Activated CD4-positive, alpha-beta memory T cell treated with anti-CD3 and anti-CD28 coated beads for 36 hours (primary cell): ENCODE results near the gene ECE1. TPM values are rescaled to one million over a fixed set of nuclear protein-coding genes. Genes with fewer than 3 reads are reported as not detected.

ENCODE experiments used
- CTCF ChIA-PET: fragments of 350-600 bp; sonication (Branson Sonifier 250); formaldehyde crosslinking; loops from one replicate; lab custom pipeline; 2021; ENCODE audit warnings: antibody characterized with exemption, inconsistent platforms; lab: Charles Lee
- POLR2A ChIA-PET: fragments of 350-600 bp; sonication (Branson Sonifier 250); formaldehyde crosslinking; loops from one replicate; lab custom pipeline; 2021; ENCODE audit warnings: antibody characterized with exemption; lab: Charles Lee
- DNase-seq: peaks from one replicate; pipeline ENCODE4 v3.0.0-alpha.2; 2020
- H3K27ac Mint-ChIP-seq: one replicate; pipeline ENCODE4 v1.8.0; 2021; ENCODE audit warnings: mixed read lengths
- H3K27me3 Mint-ChIP-seq: one replicate; pipeline ENCODE4 v1.8.0; 2021; ENCODE audit warnings: mixed read lengths
- H3K36me3 Mint-ChIP-seq: one replicate; pipeline ENCODE4 v1.8.0; 2021; ENCODE audit warnings: mixed read lengths
- H3K4me1 Mint-ChIP-seq: one replicate; pipeline ENCODE4 v1.8.0; 2021; ENCODE audit warnings: low read depth, mixed read lengths
- H3K4me3 Mint-ChIP-seq: one replicate; pipeline ENCODE4 v1.8.0; 2021; ENCODE audit warnings: mild to moderate bottlenecking, mixed read lengths
- H3K9me3 Mint-ChIP-seq: one replicate; pipeline ENCODE4 v1.8.0; 2021; ENCODE audit warnings: mixed read lengths
- intact Hi-C: fragments of 100-400 bp; cut with micrococcal nuclease; formaldehyde crosslinking; loops from one replicate; pipeline ENCODE4 v1.15.1; 2023
- total RNA-seq, 2 experiments: library from RNA; stranded (reverse); gene quantifications; one replicate each; pipeline ENCODE4 v1.2.3, GENCODE V29; 2021

The ECE1 gene
- total RNA-seq, 2 experiments from 2014 or later: 137 to 144 TPM

DNA sequence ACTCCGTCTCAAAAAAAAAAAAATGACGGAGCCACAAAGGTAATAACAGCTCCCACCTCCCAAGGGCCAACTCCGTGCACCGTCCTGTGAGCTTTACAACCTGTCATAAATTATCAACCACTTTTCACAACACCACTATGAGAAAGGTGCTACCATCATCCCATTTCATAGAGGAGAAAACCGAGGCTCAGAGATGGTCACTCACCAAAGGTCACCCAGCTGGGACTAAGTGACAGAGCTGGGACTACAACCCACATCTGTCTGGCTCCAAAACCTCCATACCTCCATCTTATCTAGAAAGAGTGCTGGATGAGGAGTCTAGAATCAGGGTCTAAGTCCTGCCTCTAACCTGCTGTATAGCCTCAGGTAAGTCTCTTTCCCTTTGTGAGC is 43.6 kb upstream of the ECE1 start:
- H3K36me3 Mint-ChIP-seq: peaks cover 30% of the 10 kb centered on the region
- intact Hi-C loops: loop anchor here (1.0 to 2.0 kb wide), 4 partner anchors 9 to 79 kb away; no protein-coding TSS in a partner anchor
- H3K4me1 Mint-ChIP-seq: peaks cover 88% of the 10 kb centered on the region
- POLR2A ChIA-PET: interaction anchor here (1.2 to 3.8 kb wide), 6 partner anchors 10 to 81 kb away, joined by 3 to 46 read pairs (median 10); no protein-coding TSS in a partner anchor
- peak overlapping the region; percentile 83 for H3K4me3 Mint-ChIP-seq
- H3K27ac Mint-ChIP-seq: peak overlapping the region; percentile 98
- no peaks in the 10 kb centered on the region for H3K27me3 Mint-ChIP-seq
- CTCF ChIA-PET: interaction anchor here (0.6 to 7.7 kb wide), 16 partner anchors 9 to 117 kb away, joined by 3 to 87 read pairs (median 6); no protein-coding TSS in a partner anchor
- no peaks in the 10 kb centered on the region for H3K9me3 Mint-ChIP-seq
- DNase-seq: no peak

DNA sequence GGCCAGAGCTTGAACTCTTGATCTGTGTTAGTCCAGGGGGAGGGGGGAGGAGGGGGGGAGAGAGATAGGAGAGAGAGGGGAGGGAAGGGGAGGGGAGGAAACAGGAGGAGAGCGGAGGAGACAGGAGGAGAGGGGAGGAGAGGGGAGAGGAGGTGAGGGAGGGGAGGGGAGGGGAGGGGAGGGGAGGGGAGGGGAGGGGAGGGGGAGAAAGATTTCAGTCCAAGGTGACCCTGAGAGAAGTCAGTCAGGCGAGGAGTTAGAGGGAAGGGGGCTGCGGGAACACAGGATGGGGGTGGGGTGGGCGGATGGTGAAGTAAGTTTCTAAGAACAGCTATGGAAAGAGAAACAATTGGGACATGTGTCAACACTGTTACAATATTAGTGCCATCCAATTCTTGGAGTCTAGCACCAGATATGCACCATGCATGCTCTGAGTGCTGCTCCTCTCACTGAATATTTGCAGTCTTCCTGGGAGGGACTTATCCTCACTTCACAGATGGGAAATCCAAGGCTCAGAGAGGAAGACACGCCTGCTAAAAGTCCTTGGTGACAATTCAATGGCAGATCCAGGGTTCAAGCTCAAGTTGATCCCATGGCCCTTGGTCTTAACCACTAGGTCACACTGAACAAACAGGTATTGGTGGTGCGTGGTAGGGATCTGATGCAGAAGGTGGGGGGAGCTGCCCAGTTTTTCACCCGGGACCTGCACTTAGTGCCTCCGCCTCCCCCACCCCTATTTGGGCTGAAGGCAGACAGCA is 42.5 kb upstream of the ECE1 start:
- no peaks in the 10 kb centered on the region for H3K9me3 Mint-ChIP-seq

DNA sequence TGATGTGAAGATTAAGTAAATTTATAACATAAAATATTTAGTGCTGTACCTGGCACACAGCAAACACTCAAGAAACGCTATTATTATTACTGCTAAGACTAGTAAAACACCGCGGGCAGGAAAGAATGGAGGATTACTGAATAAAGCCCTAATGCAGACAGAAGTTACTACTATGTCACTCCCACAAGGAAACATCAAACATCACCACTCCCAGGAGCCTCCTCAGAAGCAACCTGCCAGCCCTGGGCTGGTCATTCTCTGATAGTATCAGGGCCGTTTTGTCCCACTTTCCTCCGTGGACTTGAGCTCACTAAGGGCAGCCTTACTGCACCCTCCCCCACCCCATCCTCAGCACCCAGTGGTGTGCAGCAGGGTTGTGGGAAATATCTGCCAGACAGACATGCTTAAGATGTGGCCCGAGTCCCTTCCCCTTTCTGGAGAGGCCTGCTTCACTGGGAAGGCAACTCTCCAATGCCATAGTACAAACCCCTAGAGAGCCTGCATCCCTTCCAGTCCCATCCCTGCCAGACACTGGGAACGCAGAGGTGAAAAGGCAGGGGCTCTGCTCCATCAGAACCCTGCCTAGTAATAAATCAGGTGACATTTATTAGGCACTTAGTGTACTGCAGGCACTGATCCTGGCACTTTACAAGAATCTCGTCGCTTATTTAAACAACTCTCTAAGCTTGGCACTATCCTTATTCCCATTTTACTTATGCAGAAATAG is 41.7 kb upstream of the ECE1 start:
- Mint-ChIP-seq H3K27ac (peak overlapping the region; percentile 80), H3K27me3 (no peaks in the 10 kb centered on the region), H3K36me3 (peaks cover 32% of the 10 kb centered on the region), H3K4me3 (no peak overlapping the region), H3K9me3 (no peaks in the 10 kb centered on the region), H3K4me1 (peaks cover 88% of the 10 kb centered on the region)
- ChIA-PET POLR2A (interaction anchor here (2.7 to 3.8 kb wide), 2 partner anchors 13 to 38 kb away, joined by 14 to 46 read pairs; no protein-coding TSS in a partner anchor), CTCF (interaction anchor here (0.8 to 7.7 kb wide), 5 partner anchors 7 to 86 kb away, joined by 3 to 87 read pairs (median 21); no protein-coding TSS in a partner anchor)
- intact Hi-C loops: no loop called here
- DNase-seq: no peak

More for the DNA sequence above, 42.5 kb upstream of the ECE1 start:
- Mint-ChIP-seq H3K4me1 (peaks cover 87% of the 10 kb centered on the region), H3K36me3 (peaks cover 37% of the 10 kb centered on the region), H3K27me3 (no peaks in the 10 kb centered on the region), H3K27ac (peak overlapping the region; percentile 82), H3K4me3 (peak overlapping the region; percentile 20)
- ChIA-PET CTCF (interaction anchor here (0.8 to 7.7 kb wide), 6 partner anchors 8 to 87 kb away, joined by 3 to 87 read pairs (median 24); no protein-coding TSS in a partner anchor), POLR2A (interaction anchor here (1.3 to 3.8 kb wide), 4 partner anchors 9 to 80 kb away, joined by 3 to 46 read pairs (median 16); no protein-coding TSS in a partner anchor)
- intact Hi-C loops: no loop called here
- peak; percentile 45 for DNase-seq

DNA sequence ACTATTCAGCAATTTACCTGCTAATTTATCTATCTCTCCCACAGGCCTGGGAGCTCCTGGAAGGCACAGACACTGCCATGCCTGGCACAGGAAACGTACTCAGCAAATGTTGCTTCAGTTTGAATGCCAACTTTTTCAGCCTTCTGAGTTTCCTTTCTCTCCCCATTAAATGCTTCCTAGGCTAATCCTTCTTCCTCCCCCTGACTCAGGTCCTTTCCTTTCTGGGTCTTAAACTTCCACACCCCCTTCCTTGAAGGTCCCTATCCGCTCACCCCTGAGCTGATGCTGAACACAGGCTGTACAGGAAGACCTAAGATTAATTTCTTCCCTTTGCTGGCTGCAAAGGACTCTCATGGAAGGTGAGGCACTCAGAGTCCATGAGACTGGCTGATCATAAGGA is 40.3 kb upstream of the ECE1 start:
- ChIA-PET POLR2A (interaction anchor here (2.1 kb wide), 1 partner anchor 37 kb away, joined by 5 read pairs; no protein-coding TSS in a partner anchor), CTCF (interaction anchor here (3.1 kb wide), 1 partner anchor 60 kb away, joined by 11 read pairs; no protein-coding TSS in a partner anchor)
- no peak overlapping the region for H3K4me3 Mint-ChIP-seq

DNA sequence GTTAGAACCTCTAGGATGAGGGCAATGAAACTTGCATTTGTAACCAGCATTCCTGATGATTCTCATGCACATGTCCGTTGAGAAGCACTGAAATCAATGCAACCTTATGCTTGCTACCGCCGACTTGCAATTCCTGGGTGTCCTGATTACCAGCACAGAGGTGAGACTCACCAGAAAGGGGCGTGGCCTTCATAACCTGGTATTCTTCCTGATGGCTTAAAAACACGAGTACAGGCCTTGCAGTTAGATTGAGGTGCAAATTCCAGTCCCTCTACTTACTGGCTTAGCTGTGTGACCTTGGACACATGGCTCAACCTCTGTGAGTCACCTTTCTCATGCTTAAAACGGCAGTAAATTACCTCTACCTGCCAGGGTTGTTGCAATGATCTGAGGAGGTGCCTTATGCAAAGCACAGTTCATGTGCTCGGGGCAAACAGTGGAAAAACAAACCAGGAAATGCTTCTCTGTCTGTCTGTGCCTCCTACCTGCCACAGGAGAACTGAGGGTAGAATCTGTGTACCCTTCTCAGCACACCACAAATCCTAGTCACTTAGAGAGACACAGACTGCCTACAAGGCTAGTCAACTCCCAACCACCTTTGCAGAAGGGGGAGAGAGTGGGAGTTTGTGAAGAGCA is 39.1 kb upstream of the ECE1 start:
- peaks cover 29% of the 10 kb centered on the region for H3K36me3 Mint-ChIP-seq
- CTCF ChIA-PET: interaction anchor here (3.1 kb wide), 1 partner anchor 59 kb away, joined by 11 read pairs; no protein-coding TSS in a partner anchor
- H3K9me3 Mint-ChIP-seq: no peaks in the 10 kb centered on the region
- POLR2A ChIA-PET: interaction anchor here (2.1 kb wide), 1 partner anchor 35 kb away, joined by 5 read pairs; no protein-coding TSS in a partner anchor
- H3K27me3 Mint-ChIP-seq: no peaks in the 10 kb centered on the region
- peak overlapping the region; percentile 76 for H3K27ac Mint-ChIP-seq
- no peak for DNase-seq
- H3K4me1 Mint-ChIP-seq: peaks cover 89% of the 10 kb centered on the region
- H3K4me3 Mint-ChIP-seq: no peak overlapping the region
- intact Hi-C loops: no loop called here

More for the DNA sequence above, 40.3 kb upstream of the ECE1 start:
- DNase-seq: no peak
- Mint-ChIP-seq H3K27ac (peak overlapping the region; percentile 76), H3K4me1 (peaks cover 89% of the 10 kb centered on the region), H3K27me3 (no peaks in the 10 kb centered on the region), H3K36me3 (peaks cover 34% of the 10 kb centered on the region), H3K9me3 (no peaks in the 10 kb centered on the region)
- intact Hi-C loops: no loop called here

DNA sequence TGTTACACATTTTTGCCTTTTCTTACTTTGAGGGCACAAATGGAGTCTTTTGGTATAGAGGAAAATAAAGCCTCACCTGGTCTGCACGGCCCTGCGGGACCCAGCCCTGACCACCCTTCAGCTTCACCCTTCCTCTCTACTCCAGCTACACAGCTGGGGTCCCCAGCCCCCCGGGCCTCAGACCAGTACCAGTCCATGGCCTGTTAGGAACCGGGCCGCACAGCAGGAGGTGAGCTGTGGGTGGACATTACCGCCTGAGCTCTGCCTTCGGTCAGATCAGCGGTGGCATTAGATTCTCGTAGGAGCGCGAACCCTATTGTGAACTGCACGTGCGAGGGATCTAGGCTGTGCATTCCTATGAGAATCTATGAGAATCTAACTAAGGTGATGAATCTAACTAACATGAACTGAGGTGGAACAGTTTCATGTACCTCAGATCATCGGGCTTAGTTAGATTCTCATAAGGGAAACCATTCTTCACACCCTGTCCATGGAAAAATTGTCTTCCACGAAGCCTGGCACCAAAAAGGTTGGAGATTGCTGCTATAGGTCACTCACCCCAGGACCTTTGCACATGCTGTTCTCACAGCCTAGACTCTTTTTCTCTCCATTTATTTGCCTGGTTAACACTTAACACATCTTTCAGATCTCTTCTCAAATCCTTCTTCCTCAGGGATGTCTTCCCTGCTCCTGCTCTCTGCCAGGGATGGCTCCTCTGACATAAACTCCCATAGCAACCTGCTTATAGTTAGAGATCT is 37.5 kb upstream of the ECE1 start:
- no peak overlapping the region for H3K4me3 Mint-ChIP-seq
- H3K9me3 Mint-ChIP-seq: no peaks in the 10 kb centered on the region
- H3K36me3 Mint-ChIP-seq: peaks cover 31% of the 10 kb centered on the region
- ChIA-PET CTCF (interaction anchor here (6.4 to 6.7 kb wide), 2 partner anchors 8 to 57 kb away, joined by 53 to 83 read pairs; no protein-coding TSS in a partner anchor), POLR2A (interaction anchor here (0.9 kb wide), 1 partner anchor 66 kb away, joined by 3 read pairs; no protein-coding TSS in a partner anchor)
- intact Hi-C loops: no loop called here
- peak overlapping the region; percentile 90 for H3K27ac Mint-ChIP-seq
- H3K4me1 Mint-ChIP-seq: peaks cover 91% of the 10 kb centered on the region
- H3K27me3 Mint-ChIP-seq: no peaks in the 10 kb centered on the region
- no peak for DNase-seq

DNA sequence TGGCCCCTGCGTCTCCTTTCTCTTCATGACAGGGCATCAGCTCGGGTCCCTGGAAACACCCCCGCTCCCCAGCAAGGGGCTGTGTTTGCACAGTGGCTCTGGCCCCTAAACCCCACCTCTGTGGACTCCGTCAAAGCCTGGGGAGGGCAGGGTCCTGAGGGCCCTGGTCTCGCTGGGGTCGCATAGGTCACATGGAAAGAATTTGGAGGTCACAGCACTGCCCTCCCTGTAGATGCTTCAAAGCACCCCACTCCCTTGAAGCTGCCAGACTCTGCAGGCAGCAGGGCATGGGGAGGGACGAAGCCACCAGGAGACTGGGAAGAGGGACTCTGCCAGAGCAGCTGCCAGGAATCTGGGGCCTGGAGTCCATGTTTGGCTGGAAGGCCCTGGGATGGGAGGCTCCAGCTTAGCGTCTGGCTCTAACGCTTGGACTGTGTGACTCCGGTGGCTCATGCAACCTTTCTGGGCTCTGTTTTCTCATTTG is 36.6 kb upstream of the ECE1 start:
- no peak overlapping the region for H3K4me3 Mint-ChIP-seq
- peak overlapping the region; percentile 90 for H3K27ac Mint-ChIP-seq
- no peak for DNase-seq
- intact Hi-C loops: no loop called here
- ChIA-PET POLR2A (interaction anchor here (0.9 to 4.4 kb wide), 2 partner anchors 18 to 65 kb away, joined by 3 to 22 read pairs; no protein-coding TSS in a partner anchor), CTCF (interaction anchor here (1.9 to 6.7 kb wide), 3 partner anchors 9 to 56 kb away, joined by 9 to 83 read pairs (median 53); no protein-coding TSS in a partner anchor)
- peaks cover 90% of the 10 kb centered on the region for H3K4me1 Mint-ChIP-seq
- no peaks in the 10 kb centered on the region for H3K9me3 Mint-ChIP-seq
- H3K36me3 Mint-ChIP-seq: peaks cover 33% of the 10 kb centered on the region
- H3K27me3 Mint-ChIP-seq: no peaks in the 10 kb centered on the region

DNA sequence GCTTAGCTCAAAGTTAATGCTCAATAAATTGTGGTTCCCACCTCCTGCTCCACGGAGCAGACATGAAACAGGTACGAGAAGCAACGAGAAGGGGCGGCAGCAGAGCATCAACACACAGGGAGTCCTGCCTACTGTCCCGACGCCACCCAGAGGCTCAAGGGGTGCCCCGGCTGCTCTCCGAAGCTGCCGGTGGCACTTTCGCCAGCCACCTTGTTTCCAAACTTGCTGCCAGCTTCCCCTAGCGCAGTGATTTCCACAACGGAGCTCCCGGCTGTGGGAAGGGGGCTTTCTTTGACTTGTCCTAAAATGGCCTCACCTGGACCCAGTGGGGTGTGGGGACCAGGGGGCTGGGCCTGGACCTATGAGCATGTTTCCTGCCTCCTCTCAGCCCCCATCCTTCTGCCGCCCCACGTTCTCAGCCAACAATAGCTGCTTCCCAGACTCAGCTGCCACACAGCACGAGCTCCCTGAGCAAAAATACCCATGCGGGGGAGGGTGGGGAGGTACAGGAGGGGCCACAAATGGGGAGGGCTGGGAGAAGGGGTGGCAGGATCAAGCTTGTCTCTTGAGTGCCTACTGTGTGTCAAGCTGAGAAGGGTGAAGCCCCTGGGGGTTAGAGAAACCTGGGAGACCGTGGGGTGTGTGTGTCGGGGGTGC is 35.6 kb upstream of the ECE1 start:
- peak overlapping the region; percentile 90 for H3K27ac Mint-ChIP-seq
- ChIA-PET POLR2A (interaction anchor here (1.4 to 4.4 kb wide), 5 partner anchors 8 to 40 kb away, joined by 3 to 84 read pairs (median 20); no protein-coding TSS in a partner anchor), CTCF (interaction anchor here (0.8 to 6.7 kb wide), 9 partner anchors 10 to 129 kb away, joined by 3 to 83 read pairs (median 11); partner anchors contain the start of gene ECE1)
- DNase-seq: no peak
- H3K36me3 Mint-ChIP-seq: peaks cover 30% of the 10 kb centered on the region
- H3K27me3 Mint-ChIP-seq: no peaks in the 10 kb centered on the region
- H3K4me1 Mint-ChIP-seq: peaks cover 84% of the 10 kb centered on the region
- peak overlapping the region; percentile 45 for H3K4me3 Mint-ChIP-seq
- no peaks in the 10 kb centered on the region for H3K9me3 Mint-ChIP-seq
- intact Hi-C loops: no loop called here

DNA sequence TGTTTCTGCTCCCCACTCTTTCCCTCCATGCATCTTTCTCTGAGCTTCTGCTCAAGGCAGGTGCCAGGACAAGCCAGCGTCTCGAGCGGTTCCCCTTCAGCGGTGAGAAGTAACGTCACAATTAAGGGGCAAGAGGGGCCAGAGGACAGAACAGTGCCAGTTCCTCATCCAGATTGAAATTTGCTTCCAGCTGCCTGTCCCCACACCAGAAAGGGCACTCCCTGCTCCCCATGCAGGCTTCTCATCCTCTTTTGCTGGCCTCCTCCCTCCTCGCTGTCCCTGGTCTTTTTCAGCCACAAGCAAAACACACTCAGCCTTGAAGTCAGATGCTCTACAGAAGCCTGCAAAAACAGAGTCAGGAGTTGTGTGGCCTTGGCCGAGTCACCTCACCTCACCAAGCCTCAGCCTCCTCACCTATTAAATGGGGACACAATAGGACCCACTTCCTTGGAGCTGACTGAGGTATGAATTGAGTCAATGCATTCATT is 35.0 kb upstream of the ECE1 start:
- Mint-ChIP-seq H3K4me1 (peaks cover 83% of the 10 kb centered on the region), H3K27ac (peak overlapping the region; percentile 90), H3K27me3 (no peaks in the 10 kb centered on the region), H3K9me3 (no peaks in the 10 kb centered on the region), H3K4me3 (peak overlapping the region; percentile 45), H3K36me3 (peaks cover 29% of the 10 kb centered on the region)
- intact Hi-C loops: no loop called here
- DNase-seq: peak; percentile 62
- ChIA-PET CTCF (interaction anchor here (0.8 to 6.7 kb wide), 11 partner anchors 10 to 129 kb away, joined by 3 to 83 read pairs (median 9); partner anchors contain the start of gene ECE1), POLR2A (interaction anchor here (0.8 to 4.4 kb wide), 7 partner anchors 8 to 73 kb away, joined by 3 to 84 read pairs (median 18); no protein-coding TSS in a partner anchor)
